ENCODE measurements around the gene LPIN2. TPM values are rescaled to one million over a fixed set of nuclear protein-coding genes. Genes with fewer than 3 reads are reported as not detected.

LPIN2 gene
- 10 to 100 TPM; 75.8 to 84.8 TPM for total RNA-seq
- 205 to 272 reads per million in 2 donors for total RNA-seq

DNA sequence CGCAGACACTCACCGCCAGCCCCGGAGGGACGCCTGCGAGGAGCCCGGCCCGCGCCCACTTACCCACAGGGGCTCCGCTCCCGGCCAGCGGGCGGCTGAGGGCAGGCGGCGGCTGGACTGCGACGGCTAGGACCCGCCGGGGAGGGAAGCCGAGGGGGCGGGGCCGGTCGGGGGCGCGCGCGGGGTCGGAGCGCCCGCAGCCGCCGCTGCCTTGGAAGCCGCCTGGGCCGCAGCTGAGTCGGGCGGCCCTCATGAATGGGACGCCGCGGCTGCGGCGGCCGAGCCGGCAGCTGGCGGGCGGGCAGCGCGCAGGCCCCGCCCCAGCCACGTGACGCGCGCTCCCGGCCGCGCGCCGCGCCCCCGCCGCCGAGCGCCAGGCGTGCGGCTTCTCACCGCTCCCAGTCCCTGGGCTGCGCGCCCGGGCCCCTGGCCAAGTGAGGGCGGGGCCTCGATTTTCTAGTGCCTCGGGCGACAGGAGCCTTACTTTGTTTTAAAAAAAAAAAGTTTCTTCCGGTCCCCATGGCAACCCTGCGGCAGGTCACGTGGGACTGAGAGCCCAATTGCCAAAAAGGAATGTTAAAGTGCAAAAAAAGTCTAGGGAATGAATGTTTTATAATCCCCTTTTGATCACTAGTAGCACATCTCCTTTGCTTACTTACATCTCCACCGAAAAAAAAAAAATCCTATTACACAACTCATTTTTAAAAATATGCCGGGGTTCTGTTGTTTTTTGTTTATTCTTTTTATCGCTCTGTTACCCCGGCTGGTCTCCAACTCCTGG is at the start of gene LPIN2:
Gene LPIN2, minus strand, starts transcription at position 121 of the 781 bp plus-strand sequence. CDS start 52,304 bp downstream, outside the sequence.
- peak; percentile 93 to 98 (median 93) for DNase-seq
- no peaks in the 10 kb centered on the region for H3K9me3 ChIP-seq (ENCODE audit: control insufficient read depth, low read length, poor library complexity, severe bottlenecking)
- Mint-ChIP-seq H3K27me3 (no peaks in the 10 kb centered on the region), H3K27ac (peak within 1 kb of the TSS; percentile 94), H3K36me3 (ENCODE audit: low read depth) (peaks cover 4% of the 10 kb centered on the region), H3K4me1 (peaks cover 45% of the 10 kb centered on the region), H3K4me3 (peak within 1 kb of the TSS; percentile 94)
- peak; percentile 92 for ATAC-seq

DNA sequence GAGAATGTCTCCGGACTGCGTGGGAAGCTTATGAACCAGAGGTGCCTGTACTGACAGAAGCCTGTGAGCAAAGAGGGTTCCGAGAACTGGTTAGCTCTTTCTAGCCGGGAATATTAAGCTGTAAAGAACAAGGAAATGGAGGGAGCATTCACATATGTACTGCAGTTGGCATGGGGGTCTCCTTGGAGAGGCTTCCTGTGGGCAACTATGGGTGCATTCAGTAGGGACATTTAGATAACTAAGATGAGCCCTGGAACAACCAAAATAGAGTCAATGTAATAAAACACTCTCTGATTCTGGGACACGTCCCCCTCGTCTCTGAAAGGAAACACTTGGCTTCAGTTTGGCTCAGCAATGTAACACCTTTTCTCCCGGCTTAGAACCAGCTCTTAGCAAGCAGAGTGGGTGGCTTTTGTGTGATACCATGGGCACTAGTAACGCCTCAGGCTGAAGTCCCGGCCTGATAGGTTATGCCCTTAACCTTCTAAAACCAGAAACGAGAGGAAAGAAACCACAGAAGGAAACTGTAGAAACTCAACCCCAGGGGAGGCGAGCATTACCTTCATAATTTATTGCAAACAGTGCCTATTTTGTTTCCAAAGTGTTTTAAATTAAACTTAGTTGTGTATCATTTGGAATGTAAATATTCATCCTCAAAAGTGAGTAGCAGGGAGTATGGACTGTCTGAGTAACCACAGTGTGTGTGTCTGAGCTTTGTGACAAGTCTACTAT is 48.8 kb upstream of the LPIN2 start:
- no peaks in the 10 kb centered on the region for H3K9me3 ChIP-seq (ENCODE audit: control insufficient read depth, low read length, poor library complexity, severe bottlenecking)
- no peaks in the 10 kb centered on the region for H3K36me3 Mint-ChIP-seq (ENCODE audit: low read depth)
- H3K4me1 Mint-ChIP-seq: peaks cover 45% of the 10 kb centered on the region
- peak overlapping the region; percentile 86 for H3K4me3 Mint-ChIP-seq
- H3K27ac Mint-ChIP-seq: peak overlapping the region; percentile 100
- H3K27me3 Mint-ChIP-seq: no peaks in the 10 kb centered on the region
- DNase-seq: peak in 1 of 3 donors; percentile 17
- ATAC-seq: peak; percentile 36

DNA sequence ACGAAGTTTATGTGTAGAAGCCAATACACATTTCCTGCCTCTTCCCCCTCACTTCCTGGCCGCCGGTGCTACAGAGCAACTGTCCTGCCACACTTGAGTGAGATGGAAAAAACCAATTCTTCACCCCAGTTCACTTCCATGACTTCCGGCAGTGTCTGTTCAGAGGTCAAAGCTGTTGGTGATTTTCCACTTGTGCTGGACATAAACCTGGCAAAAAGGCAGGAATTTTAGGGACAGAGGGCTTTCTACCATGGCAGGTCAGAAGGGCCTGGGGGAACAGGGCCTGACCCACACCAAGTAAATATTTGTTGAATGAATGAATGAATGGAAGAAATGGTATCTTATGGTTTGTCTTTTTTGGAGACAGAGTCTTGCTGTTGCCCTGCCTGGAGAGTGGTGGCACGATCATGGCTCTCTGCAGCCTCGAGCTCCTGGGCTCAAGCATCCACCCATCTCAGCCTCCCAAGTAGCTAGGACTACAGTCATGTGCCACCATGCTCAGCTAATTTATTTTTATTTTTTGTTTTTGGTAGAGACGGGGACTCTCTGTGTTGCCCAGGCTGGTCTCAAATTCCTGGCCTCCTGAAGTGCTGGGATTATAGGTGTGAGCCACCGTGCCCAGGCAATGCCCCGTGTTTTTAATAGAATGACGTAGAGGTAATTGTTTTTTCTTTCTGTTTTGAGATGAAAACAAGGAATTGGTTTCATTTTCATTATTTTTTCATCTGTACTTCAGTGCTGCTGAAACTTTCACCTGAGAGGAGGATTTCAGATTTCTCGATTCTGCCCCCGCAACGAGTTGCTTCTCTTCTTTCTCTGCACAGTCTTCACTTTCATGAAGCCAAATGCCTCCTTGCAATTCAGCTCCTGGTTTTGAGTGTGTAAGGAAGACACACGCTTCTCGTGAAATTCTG is 48.0 kb upstream of the LPIN2 start:
- H3K9me3 ChIP-seq (ENCODE audit: control insufficient read depth, low read length, poor library complexity, severe bottlenecking): no peaks in the 10 kb centered on the region
- Mint-ChIP-seq H3K27ac (peak overlapping the region; percentile 100), H3K27me3 (no peaks in the 10 kb centered on the region), H3K4me3 (peak overlapping the region; percentile 86), H3K4me1 (peaks cover 49% of the 10 kb centered on the region), H3K36me3 (ENCODE audit: low read depth) (no peaks in the 10 kb centered on the region)
- ATAC-seq (peak; percentile 55), DNase-seq (peak in 2 of 3 donors; percentile 20 to 22)

- peak overlapping the region; percentile 100 for H3K27ac Mint-ChIP-seq
- peaks cover 2% of the 10 kb centered on the region for H3K36me3 Mint-ChIP-seq (ENCODE audit: low read depth)
- no peaks in the 10 kb centered on the region for H3K9me3 ChIP-seq (ENCODE audit: control insufficient read depth, low read length, poor library complexity, severe bottlenecking)
- H3K4me3 Mint-ChIP-seq: no peak overlapping the region
- no peak for DNase-seq
- no peaks in the 10 kb centered on the region for H3K27me3 Mint-ChIP-seq
- ATAC-seq: peak; percentile 60
- H3K4me1 Mint-ChIP-seq: peaks cover 49% of the 10 kb centered on the region
Observed at GRCh38 chr18:3059272-3059671, 46.3 kb upstream of the LPIN2 start.

DNA sequence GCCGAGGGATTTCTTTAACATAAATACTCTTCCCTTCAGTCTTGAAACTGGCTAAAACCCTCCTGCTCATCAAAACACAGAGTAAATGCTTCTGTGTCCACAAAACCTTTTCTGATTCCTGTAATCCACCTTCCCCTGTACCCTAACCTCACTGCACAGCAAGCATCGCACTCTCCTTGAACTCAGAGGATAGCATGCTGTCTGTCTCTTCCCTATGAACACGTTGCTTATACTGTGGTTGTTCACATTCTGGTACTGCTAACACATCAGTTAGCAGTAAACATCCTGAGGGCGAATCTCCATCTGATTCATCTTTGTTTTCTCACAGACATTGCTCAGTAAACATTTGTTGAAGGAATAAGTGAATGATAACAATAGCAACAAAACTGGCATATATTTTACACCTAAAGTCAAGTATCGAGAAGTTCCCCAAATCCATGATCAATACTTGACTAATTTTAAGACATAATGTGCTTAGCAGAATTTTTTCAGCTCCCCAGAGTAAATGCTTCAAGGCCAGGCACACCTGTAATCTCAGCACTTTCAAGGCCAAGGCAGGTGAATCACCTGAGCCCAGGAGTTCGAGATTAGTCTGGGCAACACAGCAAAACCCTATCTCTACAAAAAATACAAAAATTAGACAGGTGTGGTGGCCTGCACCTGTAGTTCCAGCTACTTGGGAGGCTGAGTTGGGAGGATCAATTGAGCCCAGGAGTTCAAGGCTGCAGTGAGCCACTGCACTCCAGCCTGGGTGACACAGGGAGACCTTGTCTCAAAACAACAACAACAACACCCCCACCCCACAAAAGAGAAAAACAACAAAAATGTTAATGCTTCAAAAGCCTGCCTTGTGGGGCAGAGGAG is 45.6 kb upstream of the LPIN2 start:
- DNase-seq: no peak
- peaks cover 4% of the 10 kb centered on the region for H3K36me3 Mint-ChIP-seq (ENCODE audit: low read depth)
- H3K9me3 ChIP-seq (ENCODE audit: control insufficient read depth, low read length, poor library complexity, severe bottlenecking): no peaks in the 10 kb centered on the region
- H3K4me1 Mint-ChIP-seq: peaks cover 51% of the 10 kb centered on the region
- peak overlapping the region; percentile 100 for H3K27ac Mint-ChIP-seq
- H3K4me3 Mint-ChIP-seq: peak overlapping the region; percentile 72
- ATAC-seq: peak; percentile 48
- H3K27me3 Mint-ChIP-seq: no peaks in the 10 kb centered on the region

GRCh38 chr18:3057526-3057925 is 44.6 kb upstream of the LPIN2 start:
- H3K9me3 ChIP-seq (ENCODE audit: control insufficient read depth, low read length, poor library complexity, severe bottlenecking): no peaks in the 10 kb centered on the region
- H3K27me3 Mint-ChIP-seq: no peaks in the 10 kb centered on the region
- H3K4me1 Mint-ChIP-seq: peaks cover 42% of the 10 kb centered on the region
- ATAC-seq (no peak), DNase-seq (no peak)
- H3K36me3 Mint-ChIP-seq (ENCODE audit: low read depth): peaks cover 4% of the 10 kb centered on the region
- H3K4me3 Mint-ChIP-seq: no peak overlapping the region
- peak overlapping the region; percentile 100 for H3K27ac Mint-ChIP-seq

GRCh38 chr18:3056311-3056710 is 43.4 kb upstream of the LPIN2 start:
- DNase-seq (no peak), ATAC-seq (no peak)
- H3K27me3 Mint-ChIP-seq: no peaks in the 10 kb centered on the region
- H3K27ac Mint-ChIP-seq: peak overlapping the region; percentile 100
- peaks cover 4% of the 10 kb centered on the region for H3K36me3 Mint-ChIP-seq (ENCODE audit: low read depth)
- H3K4me1 Mint-ChIP-seq: peaks cover 43% of the 10 kb centered on the region
- no peak overlapping the region for H3K4me3 Mint-ChIP-seq
- H3K9me3 ChIP-seq (ENCODE audit: control insufficient read depth, low read length, poor library complexity, severe bottlenecking): no peaks in the 10 kb centered on the region

DNA sequence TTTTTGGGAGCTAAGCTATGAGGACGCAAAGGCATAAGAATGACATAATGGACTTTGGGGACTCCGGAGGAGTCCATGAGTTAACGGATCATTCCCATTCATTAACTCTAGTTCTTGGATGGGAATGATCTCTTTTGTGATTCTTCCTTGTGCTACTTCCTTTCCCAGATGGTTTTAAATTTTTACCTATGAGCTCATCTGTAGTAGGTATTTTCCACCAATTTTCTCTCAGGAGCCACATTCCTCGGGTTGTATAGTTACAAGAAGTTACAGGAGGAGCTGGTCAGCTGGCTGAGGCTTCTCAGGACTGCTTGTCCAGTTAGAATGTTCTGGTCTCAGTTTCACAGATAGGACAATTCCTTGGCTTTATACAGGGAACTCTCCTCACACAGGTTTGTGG is 42.9 kb upstream of the LPIN2 start:
- Mint-ChIP-seq H3K36me3 (ENCODE audit: low read depth) (peaks cover 4% of the 10 kb centered on the region), H3K27ac (peak overlapping the region; percentile 100), H3K4me1 (peaks cover 38% of the 10 kb centered on the region), H3K27me3 (no peaks in the 10 kb centered on the region), H3K4me3 (no peak overlapping the region)
- no peaks in the 10 kb centered on the region for H3K9me3 ChIP-seq (ENCODE audit: control insufficient read depth, low read length, poor library complexity, severe bottlenecking)
- ATAC-seq (no peak), DNase-seq (no peak)

- ATAC-seq: no peak
- no peaks in the 10 kb centered on the region for H3K27me3 Mint-ChIP-seq
- H3K4me3 Mint-ChIP-seq: no peak overlapping the region
- no peak overlapping the region for H3K27ac Mint-ChIP-seq
- peaks cover 4% of the 10 kb centered on the region for H3K36me3 Mint-ChIP-seq (ENCODE audit: low read depth)
- no peaks in the 10 kb centered on the region for H3K9me3 ChIP-seq (ENCODE audit: control insufficient read depth, low read length, poor library complexity, severe bottlenecking)
- H3K4me1 Mint-ChIP-seq: peaks cover 32% of the 10 kb centered on the region
- no peak for DNase-seq
Observed at GRCh38 chr18:3055186-3055728, 42.3 kb upstream of the LPIN2 start.

DNA sequence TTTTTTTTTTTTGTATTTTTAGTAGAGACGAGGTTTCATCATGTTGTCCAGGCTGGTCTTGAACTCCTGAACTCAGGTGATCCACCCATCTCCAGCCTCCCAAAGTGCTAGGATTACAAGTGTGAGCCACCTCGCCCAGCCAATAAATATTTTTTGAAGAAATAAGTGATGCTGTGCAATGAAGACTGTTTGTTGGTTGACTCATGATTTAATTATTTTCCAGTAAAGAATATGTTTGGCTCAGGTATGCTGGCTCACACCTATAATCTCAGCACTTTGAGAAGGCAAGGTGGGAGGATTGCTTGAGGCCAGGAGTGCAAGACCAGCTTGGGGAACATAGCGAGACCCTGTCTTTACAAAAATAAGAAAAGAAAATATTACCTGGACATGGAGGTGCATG is 41.8 kb upstream of the LPIN2 start:
- Mint-ChIP-seq H3K36me3 (ENCODE audit: low read depth) (peaks cover 4% of the 10 kb centered on the region), H3K27ac (peak overlapping the region; percentile 1), H3K4me3 (no peak overlapping the region), H3K4me1 (peaks cover 32% of the 10 kb centered on the region), H3K27me3 (no peaks in the 10 kb centered on the region)
- no peak for DNase-seq
- ATAC-seq: no peak
- H3K9me3 ChIP-seq (ENCODE audit: control insufficient read depth, low read length, poor library complexity, severe bottlenecking): no peaks in the 10 kb centered on the region

GRCh38 chr18:3054214-3054613 is 41.3 kb upstream of the LPIN2 start:
- peaks cover 32% of the 10 kb centered on the region for H3K4me1 Mint-ChIP-seq
- no peak overlapping the region for H3K4me3 Mint-ChIP-seq
- H3K27me3 Mint-ChIP-seq: no peaks in the 10 kb centered on the region
- no peaks in the 10 kb centered on the region for H3K9me3 ChIP-seq (ENCODE audit: control insufficient read depth, low read length, poor library complexity, severe bottlenecking)
- peaks cover 4% of the 10 kb centered on the region for H3K36me3 Mint-ChIP-seq (ENCODE audit: low read depth)
- ATAC-seq (no peak), DNase-seq (no peak)
- peak overlapping the region; percentile 1 for H3K27ac Mint-ChIP-seq

DNA sequence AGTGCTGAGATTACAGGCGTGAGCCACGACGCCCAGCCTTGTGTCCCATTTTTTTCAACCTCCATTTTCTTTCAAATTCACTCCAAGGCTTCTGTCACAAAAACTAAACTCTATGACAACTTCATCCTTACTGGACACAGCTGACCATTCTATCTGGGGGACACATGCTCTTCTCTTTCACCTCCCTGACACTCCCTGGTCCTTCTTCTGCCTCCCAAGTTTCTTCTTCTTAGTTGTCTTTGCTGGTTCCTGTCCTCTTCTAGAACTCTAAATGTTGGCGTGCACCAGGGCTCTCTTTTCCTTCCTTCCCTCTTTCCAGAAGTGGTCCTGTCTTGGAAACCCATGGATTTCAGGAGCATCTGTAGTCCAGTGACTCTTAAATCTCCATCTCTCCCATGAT is 40.1 kb upstream of the LPIN2 start:
- ATAC-seq (no peak), DNase-seq (no peak)
- no peaks in the 10 kb centered on the region for H3K9me3 ChIP-seq (ENCODE audit: control insufficient read depth, low read length, poor library complexity, severe bottlenecking)
- Mint-ChIP-seq H3K27ac (peak overlapping the region; percentile 19), H3K4me3 (no peak overlapping the region), H3K27me3 (no peaks in the 10 kb centered on the region), H3K36me3 (ENCODE audit: low read depth) (peaks cover 4% of the 10 kb centered on the region), H3K4me1 (peaks cover 25% of the 10 kb centered on the region)
